IMR-90 (cell line): ENCODE measurements around the gene EGFL7. TPM values are rescaled to one million over a fixed set of nuclear protein-coding genes. Genes with fewer than 3 reads are reported as not detected.

Experiments used
- ATAC-seq: fragments of 200-7000 bp; cut with Tn5 transposase; 2 replicates; pipeline ENCODE4 v1.9.1; 2020; ENCODE audit warnings: low read depth, mild to moderate bottlenecking, moderate library complexity
- BruUV-seq: library from RNA; stranded (reverse); fragments of 400-500 nt; replicated peaks from 2 replicates; lab custom pipeline; 2021; lab: Mats Ljungman, UMichigan
- CTCF ChIA-PET: fragments of 300-600 bp; formaldehyde crosslinking; extraction: SDS; loops from one replicate; lab custom pipeline; 2021; ENCODE audit warnings: antibody characterized with exemption; lab: Yijun Ruan, JAX
- POLR2A ChIA-PET: fragments of 300-600 bp; sonication (Branson Sonifier 250); formaldehyde crosslinking; loops from one replicate; lab custom pipeline; 2022; ENCODE audit warnings: antibody characterized with exemption; ENCODE audit not compliant: unreplicated experiment; lab: Charles Lee
- DNase-seq: peaks from one replicate; pipeline ENCODE4 v3.0.0; 2013
- H2AFZ ChIP-seq: replicated peaks from 2 replicates; pipeline ENCODE3; 2013; ENCODE audit warnings: low read length, mild to moderate bottlenecking; ENCODE audit not compliant: poor library complexity
- H2AK5ac ChIP-seq: 2 replicates; pipeline ENCODE4 v1.6.1; 2013; ENCODE audit warnings: low read depth, low read length, inconsistent platforms
- H2AK9ac ChIP-seq: replicated peaks from 2 replicates; pipeline ENCODE3; 2013; ENCODE audit warnings: mild to moderate bottlenecking, low read depth, low read length, moderate library complexity; ENCODE audit not compliant: poor library complexity
- H2BK120ac ChIP-seq: 2 replicates; pipeline ENCODE4 v1.6.1; 2013; ENCODE audit warnings: low read depth, low read length, inconsistent platforms
- H2BK15ac ChIP-seq: 3 replicates; pipeline ENCODE4 v1.6.1; 2013; ENCODE audit warnings: low read depth, low read length, inconsistent platforms
- H2BK20ac ChIP-seq: 2 replicates; pipeline ENCODE4 v1.6.1; 2013; ENCODE audit warnings: low read depth, mild to moderate bottlenecking, inconsistent platforms, low read length, moderate library complexity
- H2BK5ac ChIP-seq: 2 replicates; pipeline ENCODE4 v1.6.1; 2013; ENCODE audit warnings: mild to moderate bottlenecking, low read depth, low read length, inconsistent platforms; ENCODE audit not compliant: poor library complexity, severe bottlenecking
- H3K14ac ChIP-seq: replicated peaks from 2 replicates; pipeline ENCODE4 v1.6.1; 2013; ENCODE audit warnings: low read depth, low read length, inconsistent platforms
- H3K18ac ChIP-seq: 2 replicates; pipeline ENCODE4 v1.6.1; 2013; ENCODE audit warnings: low read depth, low read length, control low read depth
- H3K23ac ChIP-seq: 2 replicates; pipeline ENCODE4 v1.6.1; 2013; ENCODE audit warnings: low read depth, low read length, inconsistent platforms
- H3K27ac ChIP-seq: 2 replicates; pipeline ENCODE4 v1.5.1; 2013; ENCODE audit warnings: mild to moderate bottlenecking, control low read depth, low read length; ENCODE audit not compliant: insufficient read depth
- H3K27me3 ChIP-seq: 2 replicates; pipeline ENCODE4 v1.6.1; 2013; ENCODE audit warnings: low read length; ENCODE audit not compliant: control insufficient read depth, insufficient read depth
- H3K36me3 ChIP-seq: 2 replicates; pipeline ENCODE4 v1.6.1; 2013; ENCODE audit warnings: low read length, mixed read lengths; ENCODE audit not compliant: control insufficient read depth, insufficient read depth
- H3K4ac ChIP-seq: 2 replicates; pipeline ENCODE4 v1.6.1; 2013; ENCODE audit warnings: low read depth, low read length, inconsistent platforms
- H3K4me1 ChIP-seq: 2 replicates; pipeline ENCODE4 v1.6.1; 2013; ENCODE audit warnings: low read length, mixed read lengths; ENCODE audit not compliant: control insufficient read depth, insufficient read depth
- H3K4me2 ChIP-seq: 2 replicates; pipeline ENCODE4 v1.6.1; 2013; ENCODE audit warnings: low read depth, mild to moderate bottlenecking, control low read depth, low read length, moderate library complexity
- H3K4me3 ChIP-seq: 2 replicates; pipeline ENCODE4 v1.5.1; 2013; ENCODE audit warnings: low read depth, mild to moderate bottlenecking, control low read depth, low read length, moderate library complexity; ENCODE audit not compliant: insufficient read depth
- H3K56ac ChIP-seq: 2 replicates; pipeline ENCODE4 v1.6.1; 2013; ENCODE audit warnings: low read length, inconsistent platforms; ENCODE audit not compliant: insufficient read depth; ENCODE audit errors: extremely low read depth
- H3K79me1 ChIP-seq, 2 experiments: 2 replicates each; pipeline ENCODE4 v1.6.1; 2013; ENCODE audit warnings: low read length in 2 of 2, inconsistent platforms in 1 of 2, low read depth in 1 of 2
- H3K9ac ChIP-seq: 2 replicates; pipeline ENCODE4 v1.6.1; 2013; ENCODE audit warnings: low read depth, low read length, control low read depth
- H3K9me1 ChIP-seq: 2 replicates; pipeline ENCODE4 v1.6.1; 2013; ENCODE audit warnings: low read length, inconsistent platforms; ENCODE audit not compliant: insufficient read depth
- H3K9me3 ChIP-seq: 2 replicates; pipeline ENCODE4 v1.6.1; 2013; ENCODE audit warnings: low read length; ENCODE audit not compliant: control insufficient read depth, insufficient read depth
- H4K20me1 ChIP-seq: 2 replicates; pipeline ENCODE4 v1.6.1; 2013; ENCODE audit warnings: low read length, inconsistent platforms; ENCODE audit not compliant: insufficient read depth
- H4K5ac ChIP-seq: 2 replicates; pipeline ENCODE4 v1.6.1; 2013; ENCODE audit warnings: mild to moderate bottlenecking, low read depth, low read length, control low read depth
- H4K8ac ChIP-seq, 2 experiments: 2 replicates each; pipeline ENCODE4 v1.6.1; 2013; ENCODE audit warnings: low read depth in 2 of 2, low read length in 2 of 2, control low read depth in 1 of 2, inconsistent platforms in 1 of 2
- H4K91ac ChIP-seq: 2 replicates; pipeline ENCODE4 v1.6.1; 2013; ENCODE audit warnings: low read depth, low read length, inconsistent platforms; ENCODE audit not compliant: insufficient read depth
- BHLHE40 ChIP-seq: fragments of 150-350 bp; IDR thresholded peaks from 2 replicates; pipeline ENCODE4 v1.6.1; 2016; ENCODE audit warnings: mild to moderate bottlenecking, low read depth, low read length
- CEBPB ChIP-seq: IDR thresholded peaks from 2 replicates; pipeline ENCODE4 v1.6.1; 2012; ENCODE audit warnings: low read depth, low read length, improper control_type of control experiment
- CHD1 ChIP-seq: IDR thresholded peaks from 2 replicates; pipeline ENCODE4 v1.6.1; 2012; ENCODE audit warnings: low read depth, low read length, improper control_type of control experiment
- FOS ChIP-seq: fragments of 150-350 bp; IDR thresholded peaks from 2 replicates; pipeline ENCODE4 v1.6.1; 2016; ENCODE audit warnings: low read depth, low read length
- MAFK ChIP-seq: IDR thresholded peaks from 2 replicates; pipeline ENCODE4 v1.6.1; 2012; ENCODE audit warnings: low read depth, low read length, improper control_type of control experiment
- MAZ ChIP-seq: IDR thresholded peaks from 2 replicates; pipeline ENCODE4 v1.6.1; 2012; ENCODE audit warnings: low read depth, mild to moderate bottlenecking, low read length, improper control_type of control experiment, moderate library complexity, borderline replicate concordance
- MXI1 ChIP-seq: IDR thresholded peaks from 2 replicates; pipeline ENCODE4 v1.6.1; 2012; ENCODE audit warnings: low read depth, mild to moderate bottlenecking, low read length, moderate library complexity, borderline replicate concordance
- NFE2L2 ChIP-seq: fragments of 150-350 bp; IDR thresholded peaks from 2 replicates; pipeline ENCODE4 v1.6.1; 2016; ENCODE audit warnings: low read depth, mild to moderate bottlenecking, low read length
- POLR2A ChIP-seq: IDR thresholded peaks from 2 replicates; pipeline ENCODE4 v1.6.1; 2012; ENCODE audit warnings: mild to moderate bottlenecking, low read depth, low read length
- RAD21 ChIP-seq: IDR thresholded peaks from 2 replicates; pipeline ENCODE4 v1.6.1; 2012; ENCODE audit warnings: low read length, improper control_type of control experiment
- RCOR1 ChIP-seq: IDR thresholded peaks from 2 replicates; pipeline ENCODE4 v1.6.1; 2012; ENCODE audit warnings: mild to moderate bottlenecking, low read length, improper control_type of control experiment; ENCODE audit not compliant: insufficient replicate concordance
- RFX5 ChIP-seq: IDR thresholded peaks from 2 replicates; pipeline ENCODE4 v1.8.0; 2012; ENCODE audit warnings: low read depth, mild to moderate bottlenecking, low read length, moderate library complexity
- SMC3 ChIP-seq: fragments of 150-350 bp; IDR thresholded peaks from 2 replicates; pipeline ENCODE4 v1.6.1; 2016; ENCODE audit warnings: low read depth, mild to moderate bottlenecking, antibody characterized with exemption, low read length, moderate library complexity
- USF2 ChIP-seq: fragments of 150-350 bp; IDR thresholded peaks from 2 replicates; pipeline ENCODE4 v1.6.1; 2017; ENCODE audit warnings: mild to moderate bottlenecking, antibody characterized with exemption, low read length, low read depth
- WGBS, 2 experiments: methylation state at CpG; one replicate each; pipeline versions ENCODE4 v1.1.5 to v1.1.7; 2013; ENCODE audit warnings: missing lambda C conversion rate in 2 of 2; ENCODE audit not compliant: insufficient read length in 1 of 2; ENCODE audit errors: extremely low coverage in 2 of 2; 5-methylcytosine and 5-hydroxymethylcytosine counted together
- dilution Hi-C: fragments of 300-500 bp; cut with HindIII; formaldehyde crosslinking; loops from one replicate; pipeline ENCODE4 v1.14.3; 2018; ENCODE audit warnings: low sequenced_read_pairs; ENCODE audit not compliant: unreplicated experiment
- in situ Hi-C: fragments of 300-500 bp; cut with MboI; formaldehyde crosslinking; loops from 3 replicates; pipeline ENCODE4 v1.14.3; 2019; ENCODE audit warnings: low sequenced_read_pairs, inconsistent platforms, mixed read lengths
- intact Hi-C: fragments of 100-400 bp; cut with micrococcal nuclease; formaldehyde crosslinking; loops from 2 replicates; pipeline ENCODE4 v1.10.0; 2022
- polyA plus RNA-seq, 3 experiments: library from polyadenylated mRNA; depleted of rRNA; stranded (reverse); fragments of >200 nt; gene quantifications; 2 replicates each; pipeline ENCODE4 v1.2.3, GENCODE V29; 2012; ENCODE audit warnings: low replicate concordance in 1 of 3
- total RNA-seq: library from RNA; depleted of rRNA; stranded (reverse); fragments of >200 nt; gene quantifications from 2 replicates; pipeline ENCODE4 v1.2.3, GENCODE V29; 2012
- TF ChIP-seq, protein P1 (sequence below): conservative IDR thresholded peaks from 2 replicates; pipeline ENCODE4 v1.5.1; 2012; ENCODE audit warnings: mild to moderate bottlenecking, low read depth, low read length, improper control_type of control experiment
- TF ChIP-seq, protein P2 (sequence below): fragments of 150-350 bp; IDR thresholded peaks from 2 replicates; pipeline ENCODE4 v1.6.1; 2016; ENCODE audit warnings: low read depth, mild to moderate bottlenecking, low read length, moderate library complexity, borderline replicate concordance

Gene EGFL7
- total and polyA plus RNA-seq, 2 of the 4 experiments (the other 2 are of a cell fraction), result 2.2 to 10.4 TPM

GRCh38 chr9:136713550-136713949, 50.8 kb downstream of the EGFL7 start:
- no peak overlapping the region for H2AK5ac ChIP-seq
- no peak overlapping the region for H2BK120ac ChIP-seq
- no peak overlapping the region for H2BK5ac ChIP-seq
- no peak overlapping the region for H2AFZ ChIP-seq
- DNase-seq (no peak), ATAC-seq (no peak)
- no peak overlapping the region for H3K4me2 ChIP-seq
- H3K9me1 ChIP-seq, result no peaks in the 10 kb centered on the region
- no peaks in the 10 kb centered on the region for H3K79me1 ChIP-seq
- TF ChIP-seq MXI1, result no peak
- TF ChIP-seq BHLHE40, result no peak
- no peak for TF ChIP-seq RFX5
- TF ChIP-seq CHD1, result no peak
- no peak for TF ChIP-seq SMC3
- TF ChIP-seq MAFK, result no peak
- TF ChIP-seq FOS, result no peak
- TF ChIP-seq MAZ, result no peak
- TF ChIP-seq, protein P1, sequence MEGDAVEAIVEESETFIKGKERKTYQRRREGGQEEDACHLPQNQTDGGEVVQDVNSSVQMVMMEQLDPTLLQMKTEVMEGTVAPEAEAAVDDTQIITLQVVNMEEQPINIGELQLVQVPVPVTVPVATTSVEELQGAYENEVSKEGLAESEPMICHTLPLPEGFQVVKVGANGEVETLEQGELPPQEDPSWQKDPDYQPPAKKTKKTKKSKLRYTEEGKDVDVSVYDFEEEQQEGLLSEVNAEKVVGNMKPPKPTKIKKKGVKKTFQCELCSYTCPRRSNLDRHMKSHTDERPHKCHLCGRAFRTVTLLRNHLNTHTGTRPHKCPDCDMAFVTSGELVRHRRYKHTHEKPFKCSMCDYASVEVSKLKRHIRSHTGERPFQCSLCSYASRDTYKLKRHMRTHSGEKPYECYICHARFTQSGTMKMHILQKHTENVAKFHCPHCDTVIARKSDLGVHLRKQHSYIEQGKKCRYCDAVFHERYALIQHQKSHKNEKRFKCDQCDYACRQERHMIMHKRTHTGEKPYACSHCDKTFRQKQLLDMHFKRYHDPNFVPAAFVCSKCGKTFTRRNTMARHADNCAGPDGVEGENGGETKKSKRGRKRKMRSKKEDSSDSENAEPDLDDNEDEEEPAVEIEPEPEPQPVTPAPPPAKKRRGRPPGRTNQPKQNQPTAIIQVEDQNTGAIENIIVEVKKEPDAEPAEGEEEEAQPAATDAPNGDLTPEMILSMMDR, result no peak
- TF ChIP-seq CEBPB, result no peak
- TF ChIP-seq RAD21, result no peak
- no peak for TF ChIP-seq USF2
- no peak for TF ChIP-seq RCOR1
- TF ChIP-seq, protein P2, sequence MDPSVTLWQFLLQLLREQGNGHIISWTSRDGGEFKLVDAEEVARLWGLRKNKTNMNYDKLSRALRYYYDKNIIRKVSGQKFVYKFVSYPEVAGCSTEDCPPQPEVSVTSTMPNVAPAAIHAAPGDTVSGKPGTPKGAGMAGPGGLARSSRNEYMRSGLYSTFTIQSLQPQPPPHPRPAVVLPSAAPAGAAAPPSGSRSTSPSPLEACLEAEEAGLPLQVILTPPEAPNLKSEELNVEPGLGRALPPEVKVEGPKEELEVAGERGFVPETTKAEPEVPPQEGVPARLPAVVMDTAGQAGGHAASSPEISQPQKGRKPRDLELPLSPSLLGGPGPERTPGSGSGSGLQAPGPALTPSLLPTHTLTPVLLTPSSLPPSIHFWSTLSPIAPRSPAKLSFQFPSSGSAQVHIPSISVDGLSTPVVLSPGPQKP, result no peak
- no peak for TF ChIP-seq NFE2L2
- no peak for TF ChIP-seq POLR2A
- no peak overlapping the region for H3K14ac ChIP-seq
- intact Hi-C loops, result no loop called here
- H3K4me1 ChIP-seq, result peaks cover 1% of the 10 kb centered on the region; the same call in 1 of the 2 replicates
- no peak overlapping the region for H3K4me3 ChIP-seq
- dilution Hi-C loops, result no loop called here
- no peak overlapping the region for H2BK20ac ChIP-seq
- ChIA-PET CTCF (interaction anchor here (0.8 to 1.3 kb wide), 2 partner anchors 13 to 47 kb away, joined by 3 read pairs; no protein-coding TSS in a partner anchor), POLR2A (no interaction called here)
- H3K23ac ChIP-seq, result no peak overlapping the region
- WGBS, 2 experiments, result 36% methylated on average over 5 of the region's 8 CpGs; no CpG with 5 or more reads in 1 of the 2 experiments
- H3K9me3 ChIP-seq, result no peaks in the 10 kb centered on the region
- H3K9ac ChIP-seq, result no peak overlapping the region
- H3K18ac ChIP-seq, result no peak overlapping the region
- H2BK15ac ChIP-seq, result no peak overlapping the region
- H3K27ac ChIP-seq, result no peak overlapping the region
- H3K56ac ChIP-seq, result no peak overlapping the region
- no TSS peak for BruUV-seq
- peak overlapping the region; percentile 42 for H2AK9ac ChIP-seq
- no peaks in the 10 kb centered on the region for H4K20me1 ChIP-seq
- H4K8ac ChIP-seq, result no peak overlapping the region
- in situ Hi-C loops, result no loop called here
- H4K91ac ChIP-seq, result no peak overlapping the region
- no peak overlapping the region for H4K5ac ChIP-seq
- H3K4ac ChIP-seq, result no peak overlapping the region
- peaks cover 17% of the 10 kb centered on the region for H3K27me3 ChIP-seq
- H3K36me3 ChIP-seq, result no peaks in the 10 kb centered on the region
